GM19023 (cell line): ENCODE measurements around the gene SRSF9.

Source experiments
- ATAC-seq: cut with Tn5 transposase; IDR thresholded peaks from one replicate; pipeline ENCODE4 v1.9.1; 2021; ENCODE audit warnings: mild to moderate bottlenecking, moderate library complexity; ENCODE audit not compliant: unreplicated experiment

SRSF9 gene

GRCh38 chr12:120413901-120414695 lies 55.5 kb downstream of the SRSF9 start:
- ATAC-seq: no peak

- ATAC-seq: no peak
Measured at GRCh38 chr12:120412421-120412820, 57.1 kb downstream of the SRSF9 start.
